Myocyte (in vitro differentiated cells): ENCODE results near the gene TRIOBP. TPM values are rescaled to one million over a fixed set of nuclear protein-coding genes. Genes with fewer than 3 reads are reported as not detected.

Source experiments
- DNase-seq: peaks from one replicate; pipeline ENCODE4 v3.0.0-alpha.2; 2012; ENCODE audit warnings: low read depth
- total RNA-seq: library from RNA; depleted of rRNA; stranded (reverse); fragments of >200 nt; gene quantifications from 2 replicates; pipeline ENCODE4 v1.2.3, GENCODE V29; 2014

TRIOBP gene
- total RNA-seq, 1 donor from 2014 or later, result 26.6 TPM

DNA sequence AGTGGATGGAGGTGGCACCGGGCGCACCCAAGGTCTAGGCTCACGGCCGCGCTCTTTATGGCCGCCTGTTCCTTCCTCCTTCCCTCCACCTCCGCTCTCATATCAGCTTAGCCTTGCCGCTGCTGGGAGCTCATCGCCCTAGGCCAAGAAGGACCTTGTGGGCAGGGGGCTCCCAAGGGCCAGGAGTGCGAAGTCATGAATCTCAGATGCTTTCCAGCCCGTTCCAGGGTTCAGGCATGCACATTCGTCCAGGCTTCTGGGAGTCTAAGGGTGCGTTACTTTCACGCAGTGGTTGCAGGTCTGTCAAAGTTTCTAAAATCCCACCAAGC is 122.2 kb downstream of the TRIOBP start:
- DNase-seq, result no peak

- DNase-seq, result no peak
These were observed 123.5 kb downstream of the TRIOBP start for GRCh38 chr22:37820350-37820749.

GRCh38 chr22:37822079-37822833 is 125.4 kb downstream of the TRIOBP start:
- DNase-seq, result no peak

DNA sequence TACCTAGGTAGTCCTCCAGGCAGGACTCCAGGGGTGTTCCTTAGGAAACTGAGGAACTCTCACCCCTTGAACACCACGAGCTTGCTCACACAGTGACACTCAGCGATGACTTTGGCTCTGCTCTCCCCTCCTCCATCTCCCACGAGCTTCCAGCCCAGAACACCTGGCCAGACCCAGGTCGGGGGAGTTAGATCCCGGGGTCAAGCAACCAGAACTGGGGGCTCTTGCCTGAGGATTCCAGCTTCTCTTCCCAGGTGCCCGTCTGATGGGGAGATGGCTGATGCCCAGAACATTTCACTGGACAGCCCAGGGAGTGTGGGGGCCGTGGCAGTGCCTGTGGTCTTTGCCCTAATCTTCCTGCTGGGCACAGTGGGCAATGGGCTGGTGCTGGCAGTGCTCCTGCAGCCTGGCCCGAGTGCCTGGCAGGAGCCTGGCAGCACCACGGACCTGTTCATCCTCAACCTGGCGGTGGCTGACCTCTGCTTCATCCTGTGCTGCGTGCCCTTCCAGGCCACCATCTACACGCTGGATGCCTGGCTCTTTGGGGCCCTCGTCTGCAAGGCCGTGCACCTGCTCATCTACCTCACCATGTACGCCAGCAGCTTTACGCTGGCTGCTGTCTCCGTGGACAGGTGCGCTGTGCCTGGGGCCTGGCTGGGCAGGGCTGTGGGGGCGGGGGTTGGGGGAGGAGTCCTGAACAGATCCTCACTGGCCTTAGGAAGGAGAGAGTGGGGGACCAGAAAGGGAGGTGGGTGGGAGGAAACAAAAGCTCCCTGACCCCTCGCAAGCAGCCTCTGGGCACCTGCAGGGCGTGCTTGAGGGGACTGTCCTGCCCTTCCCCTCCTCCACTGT is 126.5 kb downstream of the TRIOBP start, which contains the start of gene GALR3:
Gene GALR3 (plus strand): TSS at position 249 of the 852 bp plus-strand sequence. CDS start 25 bp downstream, at position 274.
- no peak for DNase-seq

DNA sequence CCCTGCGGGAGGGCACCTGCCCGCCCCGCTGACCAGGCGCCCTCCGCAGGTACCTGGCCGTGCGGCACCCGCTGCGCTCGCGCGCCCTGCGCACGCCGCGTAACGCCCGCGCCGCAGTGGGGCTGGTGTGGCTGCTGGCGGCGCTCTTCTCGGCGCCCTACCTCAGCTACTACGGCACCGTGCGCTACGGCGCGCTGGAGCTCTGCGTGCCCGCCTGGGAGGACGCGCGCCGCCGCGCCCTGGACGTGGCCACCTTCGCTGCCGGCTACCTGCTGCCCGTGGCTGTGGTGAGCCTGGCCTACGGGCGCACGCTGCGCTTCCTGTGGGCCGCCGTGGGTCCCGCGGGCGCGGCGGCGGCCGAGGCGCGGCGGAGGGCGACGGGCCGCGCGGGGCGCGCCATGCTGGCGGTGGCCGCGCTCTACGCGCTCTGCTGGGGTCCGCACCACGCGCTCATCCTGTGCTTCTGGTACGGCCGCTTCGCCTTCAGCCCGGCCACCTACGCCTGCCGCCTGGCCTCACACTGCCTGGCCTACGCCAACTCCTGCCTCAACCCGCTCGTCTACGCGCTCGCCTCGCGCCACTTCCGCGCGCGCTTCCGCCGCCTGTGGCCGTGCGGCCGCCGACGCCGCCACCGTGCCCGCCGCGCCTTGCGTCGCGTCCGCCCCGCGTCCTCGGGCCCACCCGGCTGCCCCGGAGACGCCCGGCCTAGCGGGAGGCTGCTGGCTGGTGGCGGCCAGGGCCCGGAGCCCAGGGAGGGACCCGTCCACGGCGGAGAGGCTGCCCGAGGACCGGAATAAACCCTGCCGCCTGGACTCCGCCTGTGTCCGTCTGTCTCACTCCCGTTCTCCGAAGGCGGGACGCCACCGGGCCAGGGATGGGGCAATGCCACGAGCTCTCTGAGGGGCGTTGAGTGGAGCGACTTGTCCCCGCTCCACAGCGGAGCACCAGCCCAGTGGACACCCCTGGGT is 128.1 kb downstream of the TRIOBP start:
- no peak for DNase-seq

Other genes starting within 250 kb of the TRIOBP start
- 0.51 and 0.68 TPM in 2 replicates for gene MFNG, start 210.7 kb upstream of the TRIOBP start, total RNA-seq
- gene CARD10, start 177.6 kb upstream of the TRIOBP start, total RNA-seq, result 5.7 and 7.3 TPM in 2 replicates
- 76.4 and 76.6 TPM in 2 replicates for gene CDC42EP1, start 136.6 kb upstream of the TRIOBP start, total RNA-seq
- not detected in 2 replicates for gene LGALS2, start 117.0 kb upstream of the TRIOBP start, total RNA-seq
- 50.6 and 65.0 TPM in 2 replicates for gene GGA1, start 88.2 kb upstream of the TRIOBP start, total RNA-seq
- gene SH3BP1, start 57.4 kb upstream of the TRIOBP start, total RNA-seq, result not detected in 2 replicates
- gene PDXP, start 38.3 kb upstream of the TRIOBP start, total RNA-seq, result 30.0 and 34.5 TPM in 2 replicates
- gene LGALS1, start 21.4 kb upstream of the TRIOBP start, total RNA-seq, result 1,391 and 2,910 TPM in 2 replicates
- 11.5 and 30.4 TPM in 2 replicates for gene NOL12, start 10.7 kb upstream of the TRIOBP start, total RNA-seq
- gene GCAT, start 110.9 kb downstream of the TRIOBP start, total RNA-seq, result 55.5 and 65.0 TPM in 2 replicates
- gene GALR3, start 126.3 kb downstream of the TRIOBP start, total RNA-seq, result 0.24 TPM in 1 of 2 replicates, not detected in the other
- 40.8 and 45.9 TPM in 2 replicates for gene ANKRD54, start 147.3 kb downstream of the TRIOBP start, total RNA-seq
- gene EIF3L, start 152.4 kb downstream of the TRIOBP start, total RNA-seq, result 415 and 450 TPM in 2 replicates
- 51.6 and 69.1 TPM in 2 replicates for gene MICALL1, start 209.2 kb downstream of the TRIOBP start, total RNA-seq